NCI-H1048 (cell line): ENCODE results near the gene PSMD2.
"Not testable (repeated sequence)": the region's sequence is repeated elsewhere in the genome, so short reads cannot be mapped to it uniquely, and the experiment has no call there.

Experiments used
- DNase-seq: peaks from one replicate; lab custom pipeline; 2025; lab: John Stamatoyannopoulos, UW

Gene PSMD2

GRCh38 chr3:184339451-184340135 lies 40.6 kb downstream of the PSMD2 start:
- DNase-seq, result not testable (repeated sequence)

GRCh38 chr3:184341925-184342324 lies 42.9 kb downstream of the PSMD2 start:
- DNase-seq, result no peak

- DNase-seq, result no peak
Observed at GRCh38 chr3:184343200-184343876, 44.3 kb downstream of the PSMD2 start.

GRCh38 chr3:184344579-184345316 lies 45.7 kb downstream of the PSMD2 start:
- no peak for DNase-seq

GRCh38 chr3:184345317-184346144 lies 46.5 kb downstream of the PSMD2 start:
- DNase-seq, result no peak

- no peak for DNase-seq
Observed at GRCh38 chr3:184346480-184347190, 47.6 kb downstream of the PSMD2 start.

- DNase-seq, result no peak
Observed at GRCh38 chr3:184347321-184348056, 48.4 kb downstream of the PSMD2 start.

GRCh38 chr3:184348057-184348382 lies 49.0 kb downstream of the PSMD2 start:
- no peak for DNase-seq

GRCh38 chr3:184349563-184350470 lies 50.8 kb downstream of the PSMD2 start:
- DNase-seq, result no peak

- no peak for DNase-seq
Observed at GRCh38 chr3:184350618-184351017, 51.6 kb downstream of the PSMD2 start.

- no peak for DNase-seq
Observed at GRCh38 chr3:184351511-184352148, 52.6 kb downstream of the PSMD2 start.

GRCh38 chr3:184352149-184352785 lies 53.2 kb downstream of the PSMD2 start:
- DNase-seq, result no peak

- DNase-seq, result no peak
Observed at GRCh38 chr3:184352897-184353545, 54.0 kb downstream of the PSMD2 start.

- no peak for DNase-seq
Observed at GRCh38 chr3:184353546-184353941, 54.5 kb downstream of the PSMD2 start.

- no peak for DNase-seq
Observed at GRCh38 chr3:184354121-184354728, 55.2 kb downstream of the PSMD2 start.

- no peak for DNase-seq
Observed at GRCh38 chr3:184354754-184355153, 55.7 kb downstream of the PSMD2 start.

- DNase-seq, result no peak
Observed at GRCh38 chr3:184355261-184356040, 56.4 kb downstream of the PSMD2 start.
